OCI-M2 (cell line): ENCODE measurements around the gene ARL4A.

ENCODE experiments used
- DNase-seq: peaks from one replicate; lab custom pipeline; 2025; ENCODE audit not compliant: unreplicated experiment; lab: John Stamatoyannopoulos, UW

The ARL4A gene

DNA sequence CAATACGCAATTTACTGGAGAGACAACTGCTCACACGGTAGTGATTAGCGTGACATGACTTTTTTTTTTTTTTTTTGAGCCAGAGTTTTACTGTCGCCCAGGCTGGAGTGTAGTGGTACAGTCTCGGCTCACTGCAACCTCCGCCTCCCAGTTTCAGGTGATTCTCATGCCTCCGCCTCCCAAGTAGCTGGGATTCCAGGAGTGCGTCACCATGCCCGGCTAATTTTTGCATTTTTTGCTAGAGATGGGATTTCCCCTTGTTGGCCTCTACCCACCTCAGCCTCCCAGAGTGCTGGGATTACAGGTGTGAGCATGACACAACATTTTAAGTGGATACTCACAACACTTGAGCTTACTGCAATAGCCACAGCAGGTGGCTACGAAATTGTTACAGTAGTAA lies 11.9 kb downstream of the ARL4A start:
- DNase-seq = no peak

- no peak for DNase-seq
Measured at GRCh38 chr7:12701433-12701832, 14.0 kb downstream of the ARL4A start.

DNA sequence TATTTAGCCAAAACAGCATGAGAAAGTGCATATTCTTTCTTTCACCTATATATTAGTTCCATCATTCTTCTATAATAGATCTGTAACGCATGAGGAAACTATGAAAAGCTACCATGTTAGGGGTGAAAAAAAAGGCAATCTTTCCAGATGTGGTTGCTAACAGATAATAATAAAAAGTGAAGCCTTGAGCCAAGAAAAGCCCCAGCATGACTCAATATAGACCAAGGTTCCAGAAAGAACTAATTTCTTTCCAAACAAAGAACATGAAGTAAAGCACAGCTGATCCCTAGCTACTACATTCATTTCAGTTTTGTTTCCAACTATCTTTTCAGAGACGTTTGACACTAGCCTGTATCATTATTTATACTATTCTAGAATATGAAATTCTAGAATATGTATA lies 16.4 kb downstream of the ARL4A start:
- no peak for DNase-seq

DNA sequence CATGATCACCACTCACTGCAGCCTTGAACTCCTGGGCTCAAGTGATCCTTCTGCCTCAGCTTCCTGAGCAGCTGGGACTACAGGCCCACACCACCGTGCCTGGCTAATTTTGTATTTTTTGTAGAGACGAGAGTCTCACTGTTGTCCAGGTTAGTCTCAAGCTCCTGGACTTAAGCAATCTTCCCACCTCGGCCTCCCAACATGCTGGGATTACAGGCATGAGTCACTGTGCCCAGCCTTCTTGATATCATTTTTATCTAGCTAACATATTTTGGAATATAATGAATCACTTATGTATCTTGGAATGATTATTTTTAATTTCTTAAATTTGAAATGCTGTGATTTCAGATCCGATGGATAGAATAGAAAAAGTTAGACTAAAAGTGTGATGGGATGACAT lies 18.4 kb downstream of the ARL4A start:
- DNase-seq = no peak

- DNase-seq = no peak
Measured at GRCh38 chr7:12706900-12707536, 19.6 kb downstream of the ARL4A start.

GRCh38 chr7:12708314-12708713 lies 20.9 kb downstream of the ARL4A start:
- DNase-seq = no peak

DNA sequence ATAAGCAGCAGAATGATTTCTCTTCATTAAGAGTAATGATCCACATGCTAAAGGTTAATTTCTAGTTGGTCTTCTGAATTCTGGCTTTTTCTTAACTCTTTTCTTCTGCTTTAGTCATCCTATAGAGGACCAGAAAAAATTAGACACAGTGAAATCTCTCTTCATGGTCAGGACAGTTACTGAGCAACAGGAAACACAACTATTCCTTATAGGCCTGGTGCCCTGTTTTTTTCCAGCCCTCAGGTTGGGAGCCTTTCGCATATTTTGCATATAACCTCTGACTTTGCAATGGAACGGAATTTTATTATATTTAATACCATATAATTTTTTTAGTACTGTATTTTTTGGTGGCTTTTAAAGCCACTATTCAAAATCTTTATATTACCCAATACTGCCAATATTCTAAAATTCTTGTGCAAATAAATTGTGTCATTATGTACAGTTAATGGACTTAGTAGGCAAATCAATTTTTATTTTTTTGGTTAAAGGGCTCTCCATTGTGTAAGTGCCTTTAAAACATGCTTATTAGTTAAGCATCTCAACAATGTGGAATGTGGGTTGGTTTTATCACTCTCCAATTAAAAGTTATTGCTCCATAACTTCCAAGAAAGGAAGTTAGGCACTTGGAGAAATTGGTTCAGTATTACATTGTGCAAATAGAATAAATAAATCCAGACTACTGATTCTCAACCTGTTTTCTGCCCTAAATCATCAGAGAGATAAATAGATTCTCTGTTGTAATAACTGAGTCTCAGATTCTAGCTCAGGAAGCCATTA lies 22.5 kb downstream of the ARL4A start:
- DNase-seq = no peak

- DNase-seq = no peak
Measured at GRCh38 chr7:12711124-12711523, 23.7 kb downstream of the ARL4A start.

DNA sequence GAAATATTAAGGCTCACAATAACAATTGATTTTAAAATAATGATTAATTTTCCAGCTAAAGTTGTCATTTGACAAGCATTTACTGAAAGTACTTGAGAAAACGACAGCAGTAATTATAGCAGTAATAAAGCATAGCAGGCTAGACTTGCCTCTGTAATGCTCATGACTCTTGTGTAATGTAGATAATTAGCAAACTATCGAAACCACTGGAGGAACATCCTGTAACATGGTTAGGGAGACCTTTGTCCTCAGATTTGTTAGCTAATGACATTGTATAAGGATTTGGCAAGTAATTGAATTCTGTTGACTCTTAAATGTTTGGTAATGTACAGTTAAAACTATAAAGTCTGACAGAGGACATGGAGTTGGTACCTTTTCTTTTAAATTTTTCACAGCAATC lies 24.8 kb downstream of the ARL4A start:
- DNase-seq = no peak

GRCh38 chr7:12713625-12714378 lies 26.4 kb downstream of the ARL4A start:
- DNase-seq = peak; percentile 53

DNA sequence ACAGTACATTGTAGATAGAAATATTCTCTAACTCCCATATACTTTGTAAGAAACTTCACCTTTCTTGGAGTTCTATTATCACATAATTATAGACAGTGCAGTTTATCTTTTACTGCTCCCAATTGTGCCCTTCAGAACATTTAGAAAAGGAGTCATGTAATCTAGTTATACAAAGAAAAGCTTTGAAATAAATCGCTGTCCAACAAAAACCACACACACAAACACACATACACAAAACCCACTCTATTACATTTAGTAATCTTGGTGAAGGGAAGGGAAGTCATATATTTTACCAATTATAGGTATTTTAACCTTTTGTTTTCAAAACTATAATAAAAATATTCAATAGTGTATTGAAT lies 26.9 kb downstream of the ARL4A start:
- DNase-seq = no peak

- peak; percentile 62 for DNase-seq
Measured at GRCh38 chr7:12715372-12716133, 28.1 kb downstream of the ARL4A start.

DNA sequence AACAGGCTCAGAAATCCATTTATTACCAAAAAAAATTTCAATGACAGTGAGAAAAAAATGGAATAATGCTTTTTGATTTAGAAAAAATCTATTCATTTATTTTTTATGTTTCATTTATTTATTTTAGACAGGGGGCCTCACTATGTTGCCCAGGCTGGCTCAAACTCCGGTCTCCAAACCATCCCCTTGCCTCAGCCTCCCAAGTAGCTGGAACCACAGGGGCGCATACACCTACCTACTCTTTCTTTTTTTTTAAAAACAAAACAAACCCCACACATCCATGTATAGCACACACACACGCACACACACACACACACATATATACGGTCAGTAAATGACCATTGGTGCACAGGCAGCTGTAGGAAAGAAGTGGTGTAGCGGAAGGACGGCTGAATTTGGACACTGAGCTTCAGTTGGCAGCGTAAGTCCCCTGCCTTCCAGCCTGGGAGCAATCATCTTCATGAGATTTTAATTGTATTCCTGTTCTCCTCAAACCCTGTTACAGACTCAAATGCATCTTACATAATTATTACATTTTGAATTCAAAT lies 28.8 kb downstream of the ARL4A start:
- no peak for DNase-seq

- no peak for DNase-seq
Measured at GRCh38 chr7:12716722-12717121, 29.3 kb downstream of the ARL4A start.

DNA sequence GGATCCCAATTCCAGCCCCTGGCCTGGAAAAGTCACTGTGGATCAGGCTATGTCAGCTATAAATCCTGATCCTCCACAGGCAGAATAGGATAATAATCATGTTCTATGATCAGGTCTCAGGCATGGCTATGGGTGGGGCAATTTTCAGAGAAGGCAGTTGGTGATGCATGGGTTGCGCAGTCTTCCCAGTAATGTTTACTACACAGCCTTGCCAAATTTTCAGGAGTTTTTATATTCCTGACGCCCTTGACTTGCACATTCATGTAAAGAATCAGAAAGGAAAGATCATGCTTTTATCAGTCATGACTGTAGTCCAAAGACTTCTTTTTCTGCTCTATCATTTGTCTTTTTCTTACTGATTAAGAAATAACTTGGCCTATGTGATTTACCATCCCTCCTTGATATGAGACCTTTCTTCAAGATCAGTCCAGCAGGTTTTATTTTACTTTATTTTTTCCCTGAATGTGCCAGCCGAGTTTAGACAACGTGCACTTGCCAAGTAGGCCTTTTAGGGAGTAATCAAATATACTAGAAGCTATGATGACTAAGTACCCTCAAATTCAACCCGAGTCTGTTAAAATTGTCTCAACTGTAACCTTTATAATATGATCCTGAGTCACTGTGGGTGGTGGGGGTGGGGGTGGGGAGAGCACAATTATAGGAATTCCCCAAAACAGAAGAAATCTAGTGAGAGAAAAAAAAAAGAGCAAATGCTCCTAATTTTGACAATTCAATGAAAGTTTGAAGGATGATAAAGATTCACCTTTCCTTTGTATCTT lies 31.9 kb downstream of the ARL4A start:
- no peak for DNase-seq

DNA sequence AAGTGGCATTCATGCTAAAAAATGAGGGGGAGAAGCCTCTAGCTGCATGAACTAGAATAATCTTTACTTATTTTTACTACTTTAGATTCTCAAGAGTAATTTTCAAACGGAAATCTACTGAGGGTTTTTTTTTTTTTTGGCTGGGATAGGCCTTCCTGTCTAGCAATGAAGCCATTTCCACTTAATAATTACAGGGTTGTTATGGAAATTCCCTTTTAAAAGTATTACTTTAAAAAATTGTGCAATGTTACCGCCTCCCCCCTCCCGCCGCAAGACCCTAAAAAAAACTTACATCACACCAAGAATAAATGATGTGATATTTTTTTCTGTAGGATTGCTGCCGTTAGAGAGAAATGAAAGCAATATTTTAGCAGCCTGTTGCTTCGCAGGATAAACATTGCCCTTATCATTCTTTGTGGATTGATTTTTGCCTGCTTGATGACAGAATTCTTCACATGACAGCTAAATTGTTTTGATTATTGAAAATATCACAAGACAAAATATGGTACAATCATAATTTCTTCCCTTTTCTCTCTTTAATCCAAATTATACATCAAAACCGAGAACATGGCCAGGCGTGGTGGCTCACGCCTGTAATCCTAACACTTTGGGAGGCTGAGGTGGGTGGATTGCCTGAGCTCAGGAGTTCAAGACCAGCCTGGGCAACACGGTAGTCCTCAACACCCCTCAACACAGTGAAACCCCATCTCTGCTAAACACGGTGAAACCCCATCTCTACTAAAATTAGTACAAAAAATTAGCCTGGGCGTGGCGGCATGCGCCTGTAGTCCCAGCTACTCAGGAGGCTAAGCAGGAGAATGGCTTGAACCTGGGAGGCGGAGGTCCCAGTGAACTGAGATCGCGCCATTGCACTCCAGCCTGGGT lies 32.8 kb downstream of the ARL4A start:
- DNase-seq = no peak

GRCh38 chr7:12721286-12721830 lies 33.9 kb downstream of the ARL4A start:
- DNase-seq = no peak

- DNase-seq = no peak
Measured at GRCh38 chr7:12722136-12722535, 34.7 kb downstream of the ARL4A start.
